Ovary (tissue), 9 donors: Measurements from ENCODE around the gene ATRNL1. TPM values are rescaled to one million over a fixed set of nuclear protein-coding genes. Genes with fewer than 3 reads are reported as not detected.

ENCODE experiments used
- DNase-seq, 5 donors: peaks; one replicate each; pipeline ENCODE4 v3.0.0-alpha.2; 2019 to 2020
- H3K27ac ChIP-seq, 2 donors: fragments of 200-600 bp; one replicate each; pipeline versions ENCODE4 v1.5.1 to v1.8.0; 2019 to 2022
- H3K27me3 ChIP-seq: fragments of 200-600 bp; one replicate; pipeline ENCODE4 v1.8.0; 2022
- H3K36me3 ChIP-seq: fragments of 200-600 bp; sonication (generic); one replicate; pipeline ENCODE4 v1.5.1; 2019
- H3K4me1 ChIP-seq: one replicate; pipeline ENCODE4 v1.8.1; 2013; ENCODE audit warnings: mild to moderate bottlenecking, moderate library complexity; ENCODE audit not compliant: insufficient read depth
- H3K4me3 ChIP-seq: fragments of 200-600 bp; sonication (generic); one replicate; pipeline ENCODE4 v1.5.1; 2017
- H3K9me3 ChIP-seq, 2 donors: fragments of 200-600 bp in 1 of 2; sonication (generic) in 1 of 2; one replicate each; pipeline versions ENCODE4 v1.5.1 to v1.8.1; 2013 to 2019; ENCODE audit warnings: mild to moderate bottlenecking in 1 of 2, moderate library complexity in 1 of 2
- EP300 ChIP-seq: sonication (generic); formaldehyde crosslinking; IDR thresholded peaks from one replicate; pipeline ENCODE4 v1.6.1; 2017; ENCODE audit warnings: antibody characterized with exemption
- POLR2A ChIP-seq: fragments of 450-650 bp; IDR thresholded peaks from one replicate; pipeline ENCODE4 v1.6.1; 2017; ENCODE audit warnings: antibody characterized with exemption, mild to moderate bottlenecking, moderate library complexity
- WGBS, 3 donors: extraction: QIAGEN DNeasy Blood & Tissue Kit in 1 of 3; methylation state at CpG; one replicate each; pipeline versions ENCODE4 v1.1.5 to v1.1.7; 2013 to 2017; 5-methylcytosine and 5-hydroxymethylcytosine counted together
- intact Hi-C, 4 donors: fragments of 100-400 bp; cut with DNase I; formaldehyde crosslinking; loops; one replicate each; pipeline versions ENCODE4 v1.11.0 to v1.15.1; 2022 to 2023
- polyA plus RNA-seq, 2 donors: library from polyadenylated mRNA; stranded (reverse); fragments of 200-250 nt in 1 of 2; fragments of 350-450 nt in 1 of 2; fragmentation: Illumina TruSeq in 1 of 2; extraction: RNeasy Lipid Tissue Mini Kit (QIAGEN cat#74804) in 1 of 2; gene quantifications; one replicate each; pipeline ENCODE4 v1.2.3, GENCODE V29; 2013 to 2014
- total RNA-seq, 7 donors: library from RNA; depleted of rRNA in 2 of 7; stranded (reverse); fragments of >200 nt in 2 of 7; fragmentation: NEBNext Ultra II Directional in 3 of 7; extraction: Animal tissue kit (Norgen Biotek cat#: 25700) in 3 of 7; gene quantifications; one replicate each; pipeline versions ENCODE4 v1.1.0 to v1.2.4, GENCODE V29; 2016 to 2023
- TF ChIP-seq, protein P1 (sequence below), 3 donors: fragments of 450-650 bp in 2 of 3; fragments of 200-600 bp in 1 of 3; IDR thresholded peaks; one replicate each; pipeline versions ENCODE4 v1.5.1 to v1.8.0; 2016 to 2022; ENCODE audit warnings: antibody characterized with exemption in 3 of 3, mild to moderate bottlenecking in 1 of 3
- donor health status: DM: no; HTN: no; CAD: no; lungs with moderate emphysema.
- donor health status: DM: no; HTN: no; CAD: no.
- donor health status: Bipolar disorder and iron deficiency.
- donor health status: DM: yes; HTN: yes; CAD: no.
- donor health status: DM: no; HTN: no; CAD: no.
- donor health status: DM: yes; HTN: yes; CAD: no.

Gene ATRNL1
- total and polyA plus RNA-seq, 9 donors: 8.1 to 119 (median 77.8) TPM

DNA sequence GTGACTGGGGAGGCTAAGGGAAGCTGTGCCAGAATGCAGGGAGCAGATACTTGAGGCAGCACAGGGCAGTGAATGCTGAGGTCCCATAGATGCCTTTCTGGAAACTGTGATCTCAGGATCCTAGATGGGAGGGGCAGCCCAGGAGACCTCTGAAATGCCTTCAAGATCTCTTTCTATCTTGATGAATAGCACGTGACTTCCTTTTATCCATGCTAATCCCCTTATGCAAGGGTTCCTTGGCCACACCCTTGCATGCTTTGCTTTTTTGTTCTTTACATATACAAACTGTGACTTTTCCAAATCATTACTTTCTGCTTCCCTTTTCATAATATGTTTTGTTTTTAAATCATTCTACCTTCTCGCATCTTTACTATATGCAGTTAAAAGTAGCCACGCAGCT, 14.7 kb downstream of the ATRNL1 start:
- no peaks in the 10 kb centered on the region for H3K4me1 ChIP-seq
- DNase-seq: no peak
- H3K27me3 ChIP-seq: no peaks in the 10 kb centered on the region
- peaks cover 0 to 4% of the 10 kb centered on the region in 2 donors for H3K9me3 ChIP-seq
- intact Hi-C loops: no loop called here
- no peak overlapping the region for H3K4me3 ChIP-seq
- WGBS, 3 donors: 94 to 97% (median 95%) methylated on average over 3 of the region's 3 CpGs
- no peaks in the 10 kb centered on the region for H3K36me3 ChIP-seq
- TF ChIP-seq, protein P1, sequence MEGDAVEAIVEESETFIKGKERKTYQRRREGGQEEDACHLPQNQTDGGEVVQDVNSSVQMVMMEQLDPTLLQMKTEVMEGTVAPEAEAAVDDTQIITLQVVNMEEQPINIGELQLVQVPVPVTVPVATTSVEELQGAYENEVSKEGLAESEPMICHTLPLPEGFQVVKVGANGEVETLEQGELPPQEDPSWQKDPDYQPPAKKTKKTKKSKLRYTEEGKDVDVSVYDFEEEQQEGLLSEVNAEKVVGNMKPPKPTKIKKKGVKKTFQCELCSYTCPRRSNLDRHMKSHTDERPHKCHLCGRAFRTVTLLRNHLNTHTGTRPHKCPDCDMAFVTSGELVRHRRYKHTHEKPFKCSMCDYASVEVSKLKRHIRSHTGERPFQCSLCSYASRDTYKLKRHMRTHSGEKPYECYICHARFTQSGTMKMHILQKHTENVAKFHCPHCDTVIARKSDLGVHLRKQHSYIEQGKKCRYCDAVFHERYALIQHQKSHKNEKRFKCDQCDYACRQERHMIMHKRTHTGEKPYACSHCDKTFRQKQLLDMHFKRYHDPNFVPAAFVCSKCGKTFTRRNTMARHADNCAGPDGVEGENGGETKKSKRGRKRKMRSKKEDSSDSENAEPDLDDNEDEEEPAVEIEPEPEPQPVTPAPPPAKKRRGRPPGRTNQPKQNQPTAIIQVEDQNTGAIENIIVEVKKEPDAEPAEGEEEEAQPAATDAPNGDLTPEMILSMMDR (IDR thresholded peaks at IDR 0.05): no peak
- TF ChIP-seq POLR2A: no peak
- TF ChIP-seq EP300: no peak
- H3K27ac ChIP-seq: no peak overlapping the region

DNA sequence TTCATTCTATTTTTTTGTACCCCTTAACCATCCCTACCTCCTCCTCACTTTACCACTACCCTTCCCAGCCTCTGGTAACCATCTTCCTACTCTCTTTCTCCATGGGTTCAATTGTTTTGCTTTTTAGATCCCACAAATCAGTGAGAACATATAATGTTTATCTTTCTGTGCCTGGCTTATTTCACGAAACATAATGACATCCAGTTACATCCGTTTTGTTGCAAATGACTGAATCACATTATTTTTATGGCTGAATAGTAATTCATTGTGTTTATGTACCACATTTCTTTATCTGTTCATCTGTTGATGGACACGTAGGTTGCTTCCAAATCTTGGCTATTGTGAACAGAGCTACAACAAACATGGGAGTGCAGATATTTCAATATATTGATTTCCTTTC, 24.1 kb downstream of the ATRNL1 start:
- no peaks in the 10 kb centered on the region for H3K9me3 ChIP-seq
- no peak overlapping the region for H3K27ac ChIP-seq
- H3K4me1 ChIP-seq: no peaks in the 10 kb centered on the region
- H3K27me3 ChIP-seq: no peaks in the 10 kb centered on the region
- DNase-seq: no peak
- intact Hi-C loops: loop anchor here in 1 of 4 donors (2.0 kb wide), 1 partner anchor 14 kb away; no protein-coding TSS in a partner anchor
- WGBS, 3 donors: 82 to 89% (median 82%) methylated on average over 3 of the region's 3 CpGs
- H3K36me3 ChIP-seq: no peaks in the 10 kb centered on the region
- H3K4me3 ChIP-seq: no peak overlapping the region
- TF ChIP-seq, protein P1 (IDR thresholded peaks at IDR 0.05): no peak
- TF ChIP-seq EP300 (no peak), POLR2A (no peak)

DNA sequence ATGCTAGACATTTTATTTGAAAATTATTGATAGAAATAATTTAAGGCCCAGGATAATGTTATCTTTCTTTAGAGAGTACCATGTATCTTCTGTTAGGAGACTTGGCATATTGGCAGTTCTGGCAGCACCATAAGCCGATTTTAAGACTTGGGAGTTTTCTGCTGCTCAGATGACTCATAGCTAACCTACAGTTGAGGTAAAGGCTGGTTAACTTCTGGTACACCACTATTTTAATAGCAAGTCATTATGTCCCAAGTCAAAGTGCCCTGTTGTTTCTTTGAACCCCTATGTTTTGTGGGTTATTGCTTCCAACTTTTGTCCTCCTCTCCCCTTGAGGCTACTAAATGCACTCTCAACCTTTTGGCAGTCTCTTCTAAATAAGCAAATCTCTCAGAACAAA, 25.2 kb downstream of the ATRNL1 start:
- Histone ChIP-seq H3K4me3 (no peak overlapping the region), H3K27ac (no peak overlapping the region), H3K4me1 (no peaks in the 10 kb centered on the region), H3K36me3 (no peaks in the 10 kb centered on the region), H3K27me3 (no peaks in the 10 kb centered on the region), H3K9me3 (no peaks in the 10 kb centered on the region)
- TF ChIP-seq POLR2A (no peak), EP300 (no peak)
- TF ChIP-seq, protein P1 (IDR thresholded peaks at IDR 0.05): no peak
- DNase-seq: no peak
- WGBS, 3 donors: 28 to 47% (median 35%) methylated on average over 1 of the region's 1 CpG
- intact Hi-C loops: no loop called here

DNA sequence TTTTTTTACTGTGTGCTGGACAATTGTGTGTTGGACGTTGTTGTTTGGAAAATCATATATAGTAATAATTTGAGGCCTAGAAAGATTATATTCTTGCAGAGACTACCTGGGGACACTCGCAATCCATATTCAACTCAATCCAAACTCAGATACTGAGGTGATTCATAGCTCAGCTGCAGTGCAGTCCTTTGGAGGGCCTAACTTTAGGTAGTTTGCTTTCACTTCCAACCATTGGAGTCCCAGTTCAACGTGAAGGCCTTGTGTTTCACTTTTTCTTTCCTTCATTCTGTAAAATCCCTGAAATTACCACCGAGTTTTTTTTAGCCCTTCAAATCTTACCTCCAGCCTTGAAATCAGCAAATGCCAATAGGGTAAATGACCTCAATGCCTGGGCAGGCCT, 32.3 kb downstream of the ATRNL1 start:
- WGBS, 3 donors: 68 to 74% (median 73%) methylated on average over 4 of the region's 4 CpGs
- no peaks in the 10 kb centered on the region for H3K36me3 ChIP-seq
- H3K4me3 ChIP-seq: no peak overlapping the region
- H3K27me3 ChIP-seq: no peaks in the 10 kb centered on the region
- no peaks in the 10 kb centered on the region for H3K4me1 ChIP-seq
- intact Hi-C loops: loop anchor here in 2 of 4 donors (5.0 to 10.0 kb wide), 2 partner anchors 248 to 251 kb away; no protein-coding TSS in a partner anchor
- H3K9me3 ChIP-seq: no peaks in the 10 kb centered on the region
- TF ChIP-seq POLR2A (no peak), EP300 (no peak)
- TF ChIP-seq, protein P1 (IDR thresholded peaks at IDR 0.05): no peak
- no peak for DNase-seq
- no peak overlapping the region for H3K27ac ChIP-seq
